WTC11 (cell line): ENCODE results near the gene SPEN. TPM values are rescaled to one million over a fixed set of nuclear protein-coding genes. Genes with fewer than 3 reads are reported as not detected.

Source experiments
- AR ChIP-seq: fragments of 250-450 bp; sonication (Bioruptor Pico); IDR thresholded peaks from 2 replicates; pipeline ENCODE4 v1.9.0; 2021; ENCODE audit warnings: mild to moderate bottlenecking
- ATF1 ChIP-seq: sonication (generic); formaldehyde crosslinking; IDR thresholded peaks from 2 replicates; pipeline ENCODE4 v1.8.1; 2023; ENCODE audit warnings: mild to moderate bottlenecking, moderate library complexity, missing genetic modification reagents
- CDX4 ChIP-seq: fragments of 250-450 bp; sonication (Bioruptor Pico); IDR thresholded peaks from 2 replicates; pipeline ENCODE4 v1.9.0; 2021; ENCODE audit warnings: moderate library complexity, mild to moderate bottlenecking, inconsistent platforms, borderline replicate concordance
- CREM ChIP-seq: sonication (generic); formaldehyde crosslinking; IDR thresholded peaks from 2 replicates; pipeline ENCODE4 v1.8.1; 2022; ENCODE audit warnings: mild to moderate bottlenecking, missing genetic modification reagents, moderate library complexity
- CTCF ChIP-seq: fragments of 200-600 bp; IDR thresholded peaks from 2 replicates; pipeline ENCODE4 v1.8.0; 2022; ENCODE audit warnings: antibody characterized with exemption
- ETV6 ChIP-seq: sonication (generic); formaldehyde crosslinking; IDR thresholded peaks from 2 replicates; pipeline ENCODE4 v1.8.1; 2022; ENCODE audit warnings: mild to moderate bottlenecking, missing genetic modification reagents
- JAZF1 ChIP-seq: fragments of 250-450 bp; sonication (Bioruptor Pico); IDR thresholded peaks from 2 replicates; pipeline ENCODE4 v1.9.0; 2021; ENCODE audit warnings: moderate library complexity, mild to moderate bottlenecking, inconsistent platforms
- PRDM15 ChIP-seq: sonication (generic); formaldehyde crosslinking; IDR thresholded peaks from 2 replicates; pipeline ENCODE4 v1.8.0; 2022; ENCODE audit warnings: missing genetic modification reagents
- PRRX2 ChIP-seq: fragments of 250-450 bp; sonication (Bioruptor Pico); IDR thresholded peaks from 2 replicates; pipeline ENCODE4 v1.8.0; 2021; ENCODE audit warnings: mild to moderate bottlenecking
- ZBTB43 ChIP-seq: sonication (generic); formaldehyde crosslinking; IDR thresholded peaks from 2 replicates; pipeline ENCODE4 v1.8.1; 2023; ENCODE audit warnings: mild to moderate bottlenecking, missing genetic modification reagents
- ZNF232 ChIP-seq: sonication (generic); formaldehyde crosslinking; IDR thresholded peaks from 2 replicates; pipeline ENCODE4 v1.8.0; 2022; ENCODE audit warnings: mild to moderate bottlenecking, missing genetic modification reagents
- ZNF532 ChIP-seq: fragments of 250-450 bp; sonication (Bioruptor Pico); IDR thresholded peaks from 2 replicates; pipeline ENCODE4 v1.9.0; 2021; ENCODE audit warnings: mild to moderate bottlenecking, borderline replicate concordance
- total RNA-seq: library from RNA; stranded (reverse); gene quantifications from 3 replicates; pipeline ENCODE4 v1.2.3, GENCODE V29; 2021

SPEN gene
- total RNA-seq, 1 experiment from 2014 or later: 48.8 TPM

GRCh38 chr1:15802234-15802965 is 45.1 kb upstream of the SPEN start (continued):
- no peak for TF ChIP-seq ZBTB43
- TF ChIP-seq JAZF1 (CRISPR knock-in tag): no peak
- no peak for TF ChIP-seq AR (CRISPR knock-in tag)
- TF ChIP-seq PRDM15 (CRISPR knock-in tag): no peak
- TF ChIP-seq CREM: no peak
- no peak for TF ChIP-seq ZNF232 (CRISPR knock-in tag)
- no peak for TF ChIP-seq ETV6 (CRISPR knock-in tag)
- no peak for TF ChIP-seq PRRX2 (CRISPR knock-in tag)
- TF ChIP-seq ATF1 (CRISPR knock-in tag): no peak
- TF ChIP-seq ZNF532 (CRISPR knock-in tag): no peak
- TF ChIP-seq CTCF: no peak
- TF ChIP-seq CDX4: no peak
